AG04450 (cell line): ENCODE data around the gene LTF. TPM values are rescaled to one million over a fixed set of nuclear protein-coding genes. Genes with fewer than 3 reads are reported as not detected.

ENCODE experiments used
- CTCF ChIA-PET: fragments of 300-600, 350-600 bp; formaldehyde crosslinking; extraction: SDS; loops from one replicate; lab custom pipeline; 2022; ENCODE audit warnings: antibody characterized with exemption, inconsistent platforms; lab: Charles Lee
- POLR2A ChIA-PET: fragments of 350-600 bp; formaldehyde crosslinking; extraction: SDS; loops from one replicate; lab custom pipeline; 2021; ENCODE audit warnings: antibody characterized with exemption, inconsistent platforms; lab: Yijun Ruan, JAX
- DNase-seq: peaks from one replicate; pipeline ENCODE4 v3.0.0-alpha.2; 2011; ENCODE audit warnings: low read depth, low spot score
- H3K27ac ChIP-seq: one replicate; pipeline ENCODE4 v1.5.1; 2012; ENCODE audit warnings: low read depth, low read length, control low read depth
- H3K27me3 ChIP-seq: one replicate; pipeline ENCODE4 v1.6.0; 2012; ENCODE audit warnings: low read length; ENCODE audit not compliant: control insufficient read depth, insufficient read depth
- H3K4me3 ChIP-seq: 2 replicates; pipeline ENCODE4 v1.5.1; 2011; ENCODE audit warnings: mild to moderate bottlenecking, low read depth, low read length, control low read depth
- H3K9me3 ChIP-seq: 2 replicates; pipeline ENCODE4 v1.5.1; 2012; ENCODE audit warnings: low read length; ENCODE audit not compliant: control insufficient read depth, insufficient read depth
- polyA plus RNA-seq: library from polyadenylated mRNA; depleted of rRNA; stranded (reverse); fragments of >200 nt; gene quantifications from 2 replicates; pipeline ENCODE4 v1.2.3, GENCODE V29; 2011
- TF ChIP-seq, protein P1 (sequence below): IDR thresholded peaks from 2 replicates; pipeline ENCODE4 v1.5.1; 2011; ENCODE audit warnings: low read depth, low read length, control low read depth, inconsistent platforms

Gene LTF
- polyA plus RNA-seq, 1 experiment: not detected

DNA sequence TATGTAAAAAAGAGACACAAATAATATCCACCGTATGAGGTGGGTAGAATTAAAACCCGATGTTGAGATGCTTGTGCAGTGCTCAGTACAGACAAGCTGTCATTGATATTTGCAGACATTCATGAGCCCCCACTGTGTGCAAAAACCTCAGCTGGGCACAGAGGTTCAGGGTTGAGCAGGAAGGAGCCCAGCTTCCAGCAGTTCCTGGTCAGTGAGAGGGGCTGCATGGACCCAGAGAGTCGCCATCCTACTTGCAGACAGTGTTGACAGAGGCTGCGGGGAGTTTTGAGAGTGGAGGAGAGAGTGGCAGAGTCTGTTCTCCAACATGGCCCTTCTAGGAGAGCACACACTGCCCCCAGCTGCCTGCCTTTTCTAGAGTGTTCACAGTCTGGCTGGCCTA is 6.1 kb upstream of the LTF start:
- POLR2A ChIA-PET: no interaction called here

DNA sequence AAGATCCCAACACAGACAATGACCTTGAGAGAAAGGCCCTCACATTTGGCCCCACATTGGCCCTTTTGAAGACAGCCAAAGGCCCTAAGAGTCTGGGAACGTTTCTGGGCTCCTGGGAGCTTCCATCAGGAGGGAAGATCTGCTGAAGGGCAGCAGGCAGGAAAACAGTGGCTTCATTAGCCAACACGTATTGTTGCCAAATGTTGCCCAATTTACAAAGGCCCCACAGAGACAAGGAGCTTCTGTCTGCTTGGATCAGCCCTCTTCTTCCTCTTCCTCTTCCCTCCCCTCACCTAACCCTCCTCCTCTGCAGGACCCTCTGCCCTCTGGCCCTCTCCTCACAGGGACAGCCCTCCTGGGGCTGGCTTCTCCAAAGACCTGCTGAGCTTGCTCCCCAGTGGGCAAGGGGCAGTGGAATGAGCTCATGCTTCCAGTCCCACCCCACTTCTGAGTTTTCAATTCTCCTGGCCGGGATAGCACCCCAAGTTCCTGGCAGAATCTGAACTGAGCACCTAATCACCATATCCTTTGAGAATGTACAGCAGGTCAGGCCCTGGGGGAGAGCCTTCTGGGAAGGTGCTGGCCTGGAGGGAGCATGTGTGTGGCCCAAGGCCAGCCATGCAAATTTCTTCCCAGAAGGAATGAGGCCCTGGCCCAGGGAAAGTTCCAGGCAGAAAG is 5.1 kb upstream of the LTF start:
- no peak overlapping the region for H3K27ac ChIP-seq
- ChIA-PET POLR2A (no interaction called here), CTCF (interaction anchor here (1.0 to 1.8 kb wide), 2 partner anchors 19 to 160 kb away, joined by 3 to 5 read pairs; no protein-coding TSS in a partner anchor)
- no peak overlapping the region for H3K4me3 ChIP-seq
- no peak for DNase-seq
- TF ChIP-seq, protein P1, sequence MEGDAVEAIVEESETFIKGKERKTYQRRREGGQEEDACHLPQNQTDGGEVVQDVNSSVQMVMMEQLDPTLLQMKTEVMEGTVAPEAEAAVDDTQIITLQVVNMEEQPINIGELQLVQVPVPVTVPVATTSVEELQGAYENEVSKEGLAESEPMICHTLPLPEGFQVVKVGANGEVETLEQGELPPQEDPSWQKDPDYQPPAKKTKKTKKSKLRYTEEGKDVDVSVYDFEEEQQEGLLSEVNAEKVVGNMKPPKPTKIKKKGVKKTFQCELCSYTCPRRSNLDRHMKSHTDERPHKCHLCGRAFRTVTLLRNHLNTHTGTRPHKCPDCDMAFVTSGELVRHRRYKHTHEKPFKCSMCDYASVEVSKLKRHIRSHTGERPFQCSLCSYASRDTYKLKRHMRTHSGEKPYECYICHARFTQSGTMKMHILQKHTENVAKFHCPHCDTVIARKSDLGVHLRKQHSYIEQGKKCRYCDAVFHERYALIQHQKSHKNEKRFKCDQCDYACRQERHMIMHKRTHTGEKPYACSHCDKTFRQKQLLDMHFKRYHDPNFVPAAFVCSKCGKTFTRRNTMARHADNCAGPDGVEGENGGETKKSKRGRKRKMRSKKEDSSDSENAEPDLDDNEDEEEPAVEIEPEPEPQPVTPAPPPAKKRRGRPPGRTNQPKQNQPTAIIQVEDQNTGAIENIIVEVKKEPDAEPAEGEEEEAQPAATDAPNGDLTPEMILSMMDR: no peak
- H3K9me3 ChIP-seq: no peaks in the 10 kb centered on the region
- H3K27me3 ChIP-seq: peaks cover 56% of the 10 kb centered on the region

More for the DNA sequence above, 6.1 kb upstream of the LTF start:
- Histone ChIP-seq H3K9me3 (no peaks in the 10 kb centered on the region), H3K4me3 (no peak overlapping the region), H3K27me3 (peaks cover 52% of the 10 kb centered on the region), H3K27ac (no peak overlapping the region)
- CTCF ChIA-PET: interaction anchor here (0.8 to 1.0 kb wide), 2 partner anchors 21 to 159 kb away, joined by 3 read pairs; no protein-coding TSS in a partner anchor
- no peak for DNase-seq
- TF ChIP-seq, protein P1: no peak

DNA sequence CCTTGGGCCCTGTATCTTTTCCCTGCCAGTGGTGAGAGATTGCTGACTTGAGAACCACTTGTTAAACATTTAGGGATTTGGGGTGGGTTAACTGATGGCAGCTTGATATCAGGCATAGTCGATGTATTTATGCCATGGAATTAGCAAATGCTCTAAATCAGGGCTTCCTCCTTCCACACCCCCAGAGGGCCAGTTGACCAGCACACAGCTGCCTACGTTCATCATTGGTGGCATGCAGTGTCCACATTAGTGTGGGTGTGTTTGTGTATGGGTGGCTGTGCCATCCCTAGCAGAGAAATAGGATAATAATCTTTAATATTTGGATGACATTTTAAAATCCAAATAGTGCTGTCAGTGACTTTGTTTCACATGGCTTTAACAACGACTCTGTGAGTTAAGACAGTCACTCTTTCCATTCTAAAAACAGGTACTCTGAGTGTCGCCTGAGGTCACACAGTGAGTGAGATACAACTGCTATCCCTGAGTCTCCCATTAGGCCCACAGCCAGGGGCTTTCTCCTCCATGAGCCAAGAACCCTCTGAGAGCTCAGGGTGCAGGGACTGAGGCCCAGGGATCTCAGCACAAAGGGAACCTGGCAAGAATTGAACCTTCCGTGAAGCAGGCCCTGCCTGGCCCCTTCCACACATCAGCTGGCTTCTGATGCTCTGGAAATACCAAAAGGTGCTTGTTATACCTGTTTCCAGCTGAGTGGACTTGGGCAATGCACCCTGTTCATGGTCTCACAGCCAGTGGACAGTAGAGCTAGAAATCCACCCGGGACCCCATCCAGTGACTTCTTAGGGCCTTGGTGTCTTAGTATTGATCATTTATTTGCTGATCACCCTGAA is 4.3 kb upstream of the LTF start:
- no peak overlapping the region for H3K4me3 ChIP-seq
- TF ChIP-seq, protein P1: no peak
- no peak for DNase-seq
- H3K9me3 ChIP-seq: no peaks in the 10 kb centered on the region
- ChIA-PET POLR2A (no interaction called here), CTCF (interaction anchor here (0.5 to 1.8 kb wide), 3 partner anchors 19 to 392 kb away, joined by 4 to 6 read pairs (median 5); no protein-coding TSS in a partner anchor)
- no peak overlapping the region for H3K27ac ChIP-seq
- peaks cover 63% of the 10 kb centered on the region for H3K27me3 ChIP-seq

DNA sequence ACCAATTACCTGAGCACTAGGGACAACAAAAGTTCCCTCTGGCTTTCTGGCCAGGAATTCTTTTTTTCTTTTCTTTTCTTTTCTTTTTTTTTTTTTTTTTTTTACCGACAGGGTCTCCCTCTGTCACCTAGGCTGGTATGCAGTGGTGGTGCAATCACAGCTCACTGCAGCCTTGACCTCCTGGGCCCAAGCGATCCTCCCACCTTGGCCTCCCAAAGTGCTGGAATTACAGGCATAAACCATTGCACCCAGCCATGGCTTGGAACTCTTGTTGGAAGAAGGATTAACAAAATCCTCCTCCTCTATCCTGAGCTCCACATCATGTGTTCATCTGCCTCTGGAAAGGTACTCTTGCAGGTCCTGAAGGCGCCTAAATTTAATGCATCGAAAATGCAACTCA is 2.9 kb upstream of the LTF start:
- Histone ChIP-seq H3K9me3 (no peaks in the 10 kb centered on the region), H3K4me3 (no peak overlapping the region), H3K27me3 (peaks cover 65% of the 10 kb centered on the region), H3K27ac (no peak overlapping the region)
- ChIA-PET POLR2A (no interaction called here), CTCF (no interaction called here)
- no peak for DNase-seq
- TF ChIP-seq, protein P1: no peak
